Measurements from ENCODE around the gene TLR7. TPM values are rescaled to one million over a fixed set of nuclear protein-coding genes. Genes with fewer than 3 reads are reported as not detected.

Gene TLR7
- total RNA-seq (under 1 TPM; 0.08 to 0.31 TPM), polyA plus RNA-seq (ENCODE audit: insufficient read depth, low read depth, low replicate concordance) (1.3 TPM)
- long read RNA-seq, donor 1, full-length matches to known transcripts, result 1 of 1 reads
- long read RNA-seq, donor 1, partial matches to known transcripts, result 0 of 1 reads
- long read RNA-seq, donor 1, other reads (novel, unspliced or antisense), result 0 of 1 reads
- long read RNA-seq, donor 2, full-length matches to known transcripts, result 1 of 1 reads
- long read RNA-seq, donor 2, partial matches to known transcripts, result 0 of 1 reads
- long read RNA-seq, donor 2, other reads (novel, unspliced or antisense), result 0 of 1 reads

DNA sequence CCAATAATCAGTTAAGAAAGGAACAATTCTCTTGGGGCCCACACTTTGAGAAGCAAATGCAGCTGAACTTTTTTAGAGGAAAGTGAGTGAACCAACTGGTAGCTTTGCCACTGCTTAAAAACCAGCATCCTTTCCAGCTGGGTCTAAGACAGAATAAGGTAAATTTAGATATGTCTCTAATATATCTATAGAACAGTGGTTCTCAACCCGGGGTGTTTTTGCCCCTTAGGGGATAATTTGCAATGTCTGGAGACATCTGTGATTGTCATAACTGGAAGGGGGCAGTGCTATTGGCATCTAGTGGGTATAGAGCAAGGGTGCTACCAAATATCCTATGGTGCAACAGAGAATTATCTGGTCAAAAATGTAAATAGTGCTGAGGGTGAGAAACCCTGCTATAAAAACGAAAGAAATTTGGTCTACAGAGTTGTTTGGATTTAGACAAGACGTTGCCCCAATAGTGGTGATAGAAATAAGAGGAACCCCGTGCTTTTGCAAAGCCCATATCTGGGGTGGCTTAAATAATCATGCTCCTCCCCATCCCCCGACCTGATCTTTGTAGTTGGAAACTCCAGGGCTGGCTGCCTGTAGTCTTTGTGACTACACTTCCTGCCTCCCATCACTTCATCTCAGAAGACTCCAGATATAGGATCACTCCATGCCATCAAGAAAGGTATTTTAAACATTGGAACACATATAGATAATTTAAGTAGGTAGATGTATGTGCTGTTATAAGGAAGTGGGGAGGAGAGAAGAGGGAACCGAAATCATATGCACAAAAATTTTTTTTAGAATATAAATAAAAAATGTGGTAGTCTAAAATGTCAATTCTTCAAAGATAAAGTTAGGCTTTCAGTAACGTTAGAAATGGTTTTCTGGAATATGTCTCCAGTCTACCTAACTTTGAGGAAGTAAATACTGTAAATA lies at the start of gene TLR7:
TLR7 (plus strand) TSS at position 622 of the 927 bp plus-strand sequence. CDS start 507 bp downstream, outside the sequence.
- WGBS, 2 donors, result 75 to 86% methylated on average over 7 of the region's 7 CpGs
- Histone ChIP-seq H3K27me3 (no peaks in the 10 kb centered on the region), H3K36me3 (ENCODE audit: low read depth, missing control alignments) (no peaks in the 10 kb centered on the region), H3K4me1 (no peaks in the 10 kb centered on the region), H3K4me3 (no peak within 1 kb of the TSS), H3K9me3 (no peaks in the 10 kb centered on the region), H3K27ac (no peak within 1 kb of the TSS)
- no peak for TF ChIP-seq POLR2A (IDR thresholded peaks at IDR 0.05)
- TF ChIP-seq, protein P1, sequence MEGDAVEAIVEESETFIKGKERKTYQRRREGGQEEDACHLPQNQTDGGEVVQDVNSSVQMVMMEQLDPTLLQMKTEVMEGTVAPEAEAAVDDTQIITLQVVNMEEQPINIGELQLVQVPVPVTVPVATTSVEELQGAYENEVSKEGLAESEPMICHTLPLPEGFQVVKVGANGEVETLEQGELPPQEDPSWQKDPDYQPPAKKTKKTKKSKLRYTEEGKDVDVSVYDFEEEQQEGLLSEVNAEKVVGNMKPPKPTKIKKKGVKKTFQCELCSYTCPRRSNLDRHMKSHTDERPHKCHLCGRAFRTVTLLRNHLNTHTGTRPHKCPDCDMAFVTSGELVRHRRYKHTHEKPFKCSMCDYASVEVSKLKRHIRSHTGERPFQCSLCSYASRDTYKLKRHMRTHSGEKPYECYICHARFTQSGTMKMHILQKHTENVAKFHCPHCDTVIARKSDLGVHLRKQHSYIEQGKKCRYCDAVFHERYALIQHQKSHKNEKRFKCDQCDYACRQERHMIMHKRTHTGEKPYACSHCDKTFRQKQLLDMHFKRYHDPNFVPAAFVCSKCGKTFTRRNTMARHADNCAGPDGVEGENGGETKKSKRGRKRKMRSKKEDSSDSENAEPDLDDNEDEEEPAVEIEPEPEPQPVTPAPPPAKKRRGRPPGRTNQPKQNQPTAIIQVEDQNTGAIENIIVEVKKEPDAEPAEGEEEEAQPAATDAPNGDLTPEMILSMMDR (IDR thresholded peaks at IDR 0.05), result no peak
- intact Hi-C loops (cut with DNase I; ENCODE audit: low total_unique reads), result no loop called here
- no peak for DNase-seq

DNA sequence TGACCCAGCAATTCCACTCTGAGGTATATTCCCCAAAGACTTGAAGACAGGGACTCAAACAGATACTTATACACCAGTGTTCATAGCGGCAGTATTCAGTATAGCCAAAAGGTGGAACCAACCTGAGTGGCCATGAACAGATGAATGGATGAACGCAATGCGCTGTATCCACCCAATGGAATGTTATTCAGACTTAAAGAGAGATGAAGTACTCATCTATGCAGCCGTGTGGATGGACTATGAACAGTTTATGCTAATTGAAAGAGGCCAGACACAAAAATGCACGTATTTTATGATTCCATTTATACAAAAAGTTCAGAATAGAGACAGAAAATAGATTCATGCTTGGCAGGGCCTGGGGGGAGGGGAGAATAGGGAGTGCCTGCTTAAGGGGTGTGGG lies 49.3 kb upstream of the TLR7 start:
- Histone ChIP-seq H3K27ac (no peak overlapping the region), H3K9me3 (no peaks in the 10 kb centered on the region), H3K36me3 (ENCODE audit: low read depth, missing control alignments) (no peaks in the 10 kb centered on the region), H3K4me1 (no peaks in the 10 kb centered on the region), H3K4me3 (no peak overlapping the region), H3K27me3 (no peaks in the 10 kb centered on the region)
- intact Hi-C loops (cut with DNase I; ENCODE audit: low total_unique reads), result no loop called here
- 64 to 90% methylated on average over 5 of the region's 5 CpGs for WGBS, 2 donors
- TF ChIP-seq, protein P1 (IDR thresholded peaks at IDR 0.05), result no peak
- no peak for TF ChIP-seq POLR2A (IDR thresholded peaks at IDR 0.05)
- no peak for DNase-seq

DNA sequence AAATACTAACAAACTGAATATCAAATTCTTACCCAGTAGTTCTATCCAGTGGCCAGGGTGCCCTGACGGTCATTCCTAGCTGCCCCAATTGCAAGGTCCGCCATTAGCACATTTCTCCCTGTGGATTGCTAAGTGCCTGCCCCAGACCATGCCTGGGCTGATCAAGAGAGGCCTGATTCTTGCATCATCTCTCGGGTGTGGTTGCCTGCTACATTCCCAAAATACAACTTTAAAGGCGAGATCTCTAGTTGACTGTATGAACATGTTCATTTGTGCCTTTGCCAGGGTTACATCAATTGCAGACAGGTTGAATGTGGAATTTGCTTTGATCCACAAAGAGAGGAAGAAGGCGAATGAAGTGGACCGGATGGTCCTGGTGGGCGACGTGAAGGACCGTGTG lies 47.6 kb upstream of the TLR7 start:
- no peak overlapping the region for H3K27ac ChIP-seq
- no peaks in the 10 kb centered on the region for H3K4me1 ChIP-seq
- no peaks in the 10 kb centered on the region for H3K36me3 ChIP-seq (ENCODE audit: low read depth, missing control alignments)
- H3K9me3 ChIP-seq, result no peaks in the 10 kb centered on the region
- DNase-seq, result no peak
- H3K4me3 ChIP-seq, result no peak overlapping the region
- TF ChIP-seq, protein P1 (IDR thresholded peaks at IDR 0.05), result no peak
- no peak for TF ChIP-seq POLR2A (IDR thresholded peaks at IDR 0.05)
- no peaks in the 10 kb centered on the region for H3K27me3 ChIP-seq
- intact Hi-C loops (cut with DNase I; ENCODE audit: low total_unique reads), result no loop called here
- WGBS, 2 donors, result 92 to 100% methylated on average over 2 to 9 of the region's 9 CpGs

DNA sequence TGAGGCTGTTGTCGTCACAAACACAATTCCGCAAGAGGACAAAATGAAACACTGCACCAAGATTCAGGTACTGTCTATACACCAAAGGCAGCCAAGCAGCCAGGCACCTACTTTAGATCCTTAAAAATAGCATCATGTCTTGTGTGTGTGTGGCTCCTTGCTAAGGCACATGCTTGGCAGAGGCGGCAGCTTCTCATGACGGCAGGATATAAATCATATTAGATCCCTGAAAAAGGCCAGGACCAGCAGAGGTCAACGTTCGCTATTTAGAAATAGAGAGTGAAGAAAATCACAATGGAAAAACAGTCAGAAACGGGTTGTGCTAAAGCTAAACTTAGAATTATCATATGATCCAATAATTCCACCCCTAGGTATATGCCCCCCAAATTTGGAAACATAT lies 46.1 kb upstream of the TLR7 start:
- TF ChIP-seq, protein P1 (IDR thresholded peaks at IDR 0.05), result no peak
- Histone ChIP-seq H3K4me1 (no peaks in the 10 kb centered on the region), H3K36me3 (ENCODE audit: low read depth, missing control alignments) (no peaks in the 10 kb centered on the region), H3K27ac (no peak overlapping the region), H3K9me3 (no peaks in the 10 kb centered on the region), H3K4me3 (no peak overlapping the region), H3K27me3 (no peaks in the 10 kb centered on the region)
- intact Hi-C loops (cut with DNase I; ENCODE audit: low total_unique reads), result no loop called here
- WGBS, 2 donors, result 78 to 92% methylated on average over 7 of the region's 7 CpGs
- no peak for DNase-seq
